ENCODE measurements around the gene TIMMDC1.

GRCh38 chr3:119550192-119550910 lies 52.0 kb downstream of the TIMMDC1 start:
- TF ChIP-seq EZH2phosphoT487 (IDR thresholded peaks at IDR 0.05; ENCODE audit: insufficient read depth, low read depth): no peak
- TF ChIP-seq EZH2 (IDR thresholded peaks at IDR 0.05; ENCODE audit: insufficient read depth, poor library complexity, severe bottlenecking): no peak

All from GM23248 (cell line).